NT2/D1 (cell line): Measurements from ENCODE around the gene PSME2.

Experiments used
- SUZ12 ChIP-seq: IDR thresholded peaks from 2 replicates; pipeline ENCODE4 v1.6.1; 2011; ENCODE audit not compliant: insufficient read length, insufficient read depth; ENCODE audit errors: extremely low read depth
- YY1 ChIP-seq: IDR thresholded peaks from 2 replicates; pipeline ENCODE4 v1.6.1; 2011; ENCODE audit not compliant: insufficient read length, insufficient read depth
- ZNF274 ChIP-seq: IDR thresholded peaks from 2 replicates; pipeline ENCODE4 v1.6.1; 2011; ENCODE audit warnings: mild to moderate bottlenecking, low read depth, low read length

DNA sequence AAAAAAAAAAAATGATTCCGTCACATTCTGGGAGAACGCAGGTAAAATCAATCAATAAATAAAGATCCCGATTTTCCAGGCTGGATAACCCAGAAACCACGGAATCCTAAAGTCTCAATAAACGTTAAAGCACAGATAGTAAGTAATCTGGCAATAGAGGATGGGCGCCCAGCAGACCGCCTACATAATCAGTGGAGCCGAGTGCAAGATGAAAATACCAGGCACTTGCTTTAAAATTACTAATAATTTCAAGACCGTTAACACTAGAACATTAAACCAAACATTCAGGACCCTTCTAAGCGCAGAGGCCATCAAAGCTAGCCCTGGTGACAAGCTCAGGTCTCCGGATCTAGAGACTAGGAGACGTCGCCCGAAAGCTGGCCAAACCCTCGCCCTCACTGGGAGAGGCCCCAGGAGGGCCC, 33.0 kb downstream of the PSME2 start:
- TF ChIP-seq YY1: no peak
- no peak for TF ChIP-seq SUZ12
- no peak for TF ChIP-seq ZNF274
